GM12891 (cell line): Measurements from ENCODE around the gene CABLES2.
A peak's percentile ranks its signal among the peaks of the same experiment; 100 is the strongest.

Source experiments
- DNase-seq: peaks from one replicate; pipeline ENCODE4 v3.0.0; 2011; ENCODE audit warnings: low spot score; ENCODE audit not compliant: insufficient read length
- FAIRE-seq: peaks from 2 replicates; lab custom pipeline; 2011; peaks lifted over from hg19 to GRCh38; lab: Jason Lieb, UNC
- PAX5 ChIP-seq: IDR thresholded peaks from 2 replicates; pipeline ENCODE4 v1.6.1; 2011; ENCODE audit warnings: low read length, moderate library complexity, mild to moderate bottlenecking; ENCODE audit not compliant: insufficient read depth, severe bottlenecking
- POLR2A ChIP-seq: IDR thresholded peaks from 2 replicates; pipeline ENCODE4 v1.6.1; 2011; ENCODE audit warnings: low read depth, low read length, control low read depth
- POLR2AphosphoS5 ChIP-seq: IDR thresholded peaks from 2 replicates; pipeline ENCODE4 v1.6.1; 2011; ENCODE audit warnings: low read depth, low read length, control low read depth
- POU2F2 ChIP-seq: IDR thresholded peaks from 2 replicates; pipeline ENCODE4 v1.6.1; 2011; ENCODE audit warnings: low read depth, mild to moderate bottlenecking, control low read depth, low read length, moderate library complexity
- SPI1 ChIP-seq: IDR thresholded peaks from 2 replicates; pipeline ENCODE4 v1.6.1; 2011; ENCODE audit warnings: low read depth, low read length, control low read depth
- TAF1 ChIP-seq: IDR thresholded peaks from 2 replicates; pipeline ENCODE4 v1.6.1; 2011; ENCODE audit warnings: low read depth, low read length, control low read depth

Gene CABLES2

GRCh38 chr20:62410746-62411478 lies 3.8 kb upstream of the CABLES2 start:
- FAIRE-seq = no peak

GRCh38 chr20:62409931-62410745 lies 3.1 kb upstream of the CABLES2 start:
- FAIRE-seq (peak; percentile 80), DNase-seq (peak; percentile 74)
- no peak for TF ChIP-seq POLR2A
- no peak for TF ChIP-seq POLR2AphosphoS5
- no peak for TF ChIP-seq TAF1
- no peak for TF ChIP-seq POU2F2

More at GRCh38 chr20:62410746-62411478, 3.8 kb upstream of the CABLES2 start:
- TF ChIP-seq POU2F2 = no peak
- no peak for TF ChIP-seq SPI1
- TF ChIP-seq POLR2A = no peak
- TF ChIP-seq TAF1 = no peak
- no peak for TF ChIP-seq POLR2AphosphoS5
- no peak for TF ChIP-seq PAX5
- no peak for DNase-seq

GRCh38 chr20:62409086-62409853 lies 2.2 kb upstream of the CABLES2 start:
- no peak for DNase-seq
- FAIRE-seq = no peak
- TF ChIP-seq SPI1 (no peak), PAX5 (no peak), POLR2A (no peak), POU2F2 (no peak), POLR2AphosphoS5 (no peak), TAF1 (no peak)

GRCh38 chr20:62408640-62409039 lies 1.6 kb upstream of the CABLES2 start:
- FAIRE-seq = no peak
- TF ChIP-seq POU2F2 = no peak
- no peak for TF ChIP-seq SPI1
- TF ChIP-seq PAX5 = no peak
- no peak for TF ChIP-seq TAF1
- no peak for TF ChIP-seq POLR2AphosphoS5
- no peak for TF ChIP-seq POLR2A
- DNase-seq = no peak

- TF ChIP-seq TAF1 (no peak), SPI1 (no peak), POLR2A (no peak), PAX5 (no peak)
- FAIRE-seq (peak; percentile 13), DNase-seq (no peak)
Observed at GRCh38 chr20:62408055-62408454, 970 bp upstream of the CABLES2 start.

- FAIRE-seq (no peak), DNase-seq (no peak)
- no peak for TF ChIP-seq PAX5
- TF ChIP-seq TAF1 = no peak
- no peak for TF ChIP-seq POU2F2
- no peak for TF ChIP-seq POLR2AphosphoS5
- TF ChIP-seq SPI1 = no peak
- no peak for TF ChIP-seq POLR2A
Observed at GRCh38 chr20:62406635-62407176, 379 bp downstream of the CABLES2 start.

GRCh38 chr20:62405981-62406513 lies 1.0 kb downstream of the CABLES2 start:
- TF ChIP-seq POU2F2 (no peak), TAF1 (no peak), POLR2AphosphoS5 (no peak), SPI1 (no peak), POLR2A (no peak), PAX5 (no peak)
- DNase-seq (no peak), FAIRE-seq (no peak)

GRCh38 chr20:62405108-62405980 lies 1.7 kb downstream of the CABLES2 start:
- DNase-seq (no peak), FAIRE-seq (no peak)
- TF ChIP-seq PAX5 (no peak), TAF1 (no peak), POLR2AphosphoS5 (no peak), POLR2A (no peak), POU2F2 (no peak), SPI1 (no peak)

- FAIRE-seq (no peak), DNase-seq (no peak)
- TF ChIP-seq PAX5 (no peak), TAF1 (no peak), POLR2A (no peak), SPI1 (no peak), POLR2AphosphoS5 (no peak), POU2F2 (no peak)
Observed at GRCh38 chr20:62404761-62405107, 2.4 kb downstream of the CABLES2 start.
